Hepatocyte (in vitro differentiated cells): Measurements from ENCODE around the gene TOM1L1. TPM values are rescaled to one million over a fixed set of nuclear protein-coding genes. Genes with fewer than 3 reads are reported as not detected.
A peak's percentile ranks its signal among the peaks of the same experiment; 100 is the strongest.

ENCODE experiments used
- DNase-seq: peaks from one replicate; pipeline ENCODE4 v3.0.0-alpha.2; 2016; ENCODE audit warnings: low spot score
- H2AFZ ChIP-seq: fragments of 200-600 bp; sonication (generic); 2 replicates; pipeline ENCODE4 v1.6.0; 2016; ENCODE audit warnings: antibody characterized with exemption, mild to moderate bottlenecking
- H3K27ac ChIP-seq: fragments of 200-600 bp; sonication (generic); 2 replicates; pipeline ENCODE4 v1.5.1; 2016; ENCODE audit warnings: mild to moderate bottlenecking
- H3K27me3 ChIP-seq: fragments of 200-600 bp; sonication (generic); 2 replicates; pipeline ENCODE4 v1.6.1; 2016
- H3K36me3 ChIP-seq: fragments of 200-600 bp; sonication (generic); replicated peaks from 2 replicates; pipeline ENCODE4 v1.5.1; 2016; ENCODE audit warnings: low read depth; ENCODE audit not compliant: insufficient read depth
- H3K4me1 ChIP-seq: fragments of 200-600 bp; sonication (generic); 2 replicates; pipeline ENCODE4 v1.5.1; 2016; ENCODE audit warnings: mild to moderate bottlenecking, moderate library complexity; ENCODE audit not compliant: insufficient read depth
- H3K4me2 ChIP-seq: fragments of 200-600 bp; sonication (generic); 2 replicates; pipeline ENCODE4 v1.6.0; 2016
- H3K4me3 ChIP-seq: fragments of 200-600 bp; sonication (generic); 2 replicates; pipeline ENCODE4 v1.5.1; 2016; ENCODE audit warnings: mild to moderate bottlenecking
- H3K79me2 ChIP-seq: fragments of 200-600 bp; sonication (generic); 2 replicates; pipeline ENCODE4 v1.6.0; 2017; ENCODE audit warnings: mild to moderate bottlenecking
- H3K9me2 ChIP-seq: fragments of 200-600 bp; sonication (generic); replicated peaks from 2 replicates; pipeline ENCODE4 v1.6.0; 2017; ENCODE audit warnings: mild to moderate bottlenecking; ENCODE audit not compliant: insufficient read depth
- H3K9me3 ChIP-seq: fragments of 200-600 bp; sonication (generic); 2 replicates; pipeline ENCODE4 v1.5.1; 2016; ENCODE audit warnings: low read depth, mild to moderate bottlenecking
- H4K20me1 ChIP-seq: fragments of 200-600 bp; sonication (generic); 2 replicates; pipeline ENCODE4 v1.6.0; 2016; ENCODE audit warnings: mild to moderate bottlenecking; ENCODE audit not compliant: insufficient read depth, poor library complexity, severe bottlenecking
- CTCF ChIP-seq: fragments of 200-600 bp; sonication (generic); IDR thresholded peaks from 2 replicates; pipeline ENCODE4 v1.5.1; 2016; ENCODE audit warnings: antibody characterized with exemption, mild to moderate bottlenecking; ENCODE audit not compliant: poor library complexity
- EZH2 ChIP-seq: fragments of 200-600 bp; sonication (generic); IDR thresholded peaks from 2 replicates; pipeline ENCODE4 v1.6.1; 2016; ENCODE audit warnings: antibody characterized with exemption, mild to moderate bottlenecking, borderline replicate concordance
- EZH2phosphoT487 ChIP-seq: fragments of 200-600 bp; sonication (generic); IDR thresholded peaks from one replicate; pipeline ENCODE4 v1.6.1; 2018; ENCODE audit warnings: antibody characterized with exemption, mild to moderate bottlenecking, low read depth, moderate library complexity; ENCODE audit not compliant: unreplicated experiment, severe bottlenecking
- WGBS: methylation state at CpG from one replicate; pipeline ENCODE4 v1.1.6; 2016; ENCODE audit warnings: low lambda C conversion rate; ENCODE audit errors: missing lambda C conversion rate; 5-methylcytosine and 5-hydroxymethylcytosine counted together
- polyA plus RNA-seq: library from polyadenylated mRNA; unstranded; fragments of >200 nt; fragmentation: Nextera tagmentation; extraction: Ambion mirVana; gene quantifications from 2 replicates; pipeline ENCODE4 v1.2.1, GENCODE V29; 2016
- total RNA-seq: library from RNA; depleted of rRNA; stranded (reverse); fragments of >200 nt; gene quantifications from 2 replicates; pipeline ENCODE4 v1.2.3, GENCODE V29; 2014

Gene TOM1L1
- total RNA-seq (46.2 and 56.0 TPM in 2 replicates), polyA plus RNA-seq (31.5 and 36.9 TPM in 2 replicates)

DNA sequence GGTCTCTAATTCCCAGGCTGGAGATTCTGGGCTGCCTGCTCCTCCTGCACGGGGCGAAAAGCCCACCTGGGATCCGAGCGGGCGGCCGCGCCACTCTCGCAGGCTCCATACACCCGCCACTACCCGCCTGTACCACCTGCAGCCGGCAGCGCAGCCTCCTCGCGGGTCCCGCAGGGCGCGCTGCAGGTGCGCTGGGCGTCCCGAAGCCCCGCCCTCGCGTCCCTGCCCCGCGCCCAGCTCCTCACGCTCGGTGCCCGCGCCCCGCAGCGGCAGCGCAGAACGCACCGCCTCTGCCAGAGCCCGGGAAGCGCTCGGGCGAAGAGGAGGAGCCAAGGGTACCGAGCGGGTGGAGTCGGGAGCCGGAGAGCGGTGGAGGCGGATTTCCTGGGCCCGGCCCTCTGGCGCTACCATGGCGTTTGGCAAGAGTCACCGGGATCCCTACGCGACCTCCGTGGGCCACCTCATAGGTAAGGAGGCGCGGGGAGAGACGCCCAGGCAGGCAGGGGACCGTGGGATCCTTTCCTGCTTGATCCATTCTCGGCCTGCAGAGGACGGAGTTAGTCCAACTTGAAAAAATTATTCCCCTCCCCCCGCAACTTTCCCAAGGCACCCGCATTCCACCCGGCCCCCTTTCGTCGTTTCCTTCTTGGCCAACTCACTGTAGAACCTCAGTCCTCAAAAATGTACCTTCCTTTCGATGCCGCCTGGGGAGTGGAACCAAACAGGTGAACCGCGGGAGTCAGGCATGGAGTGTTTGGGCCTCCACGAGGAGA, at the start of gene TOM1L1:
Gene TOM1L1 (plus strand): TSS at position 396 of the 773 bp plus-strand sequence. CDS start 14 bp downstream, at position 410.
- DNase-seq, result peak; percentile 91
- Histone ChIP-seq H3K4me2 (no peak within 1 kb of the TSS), H3K9me3 (no peaks in the 10 kb centered on the region), H3K4me3 (peak within 1 kb of the TSS; percentile 82), H3K27me3 (no peaks in the 10 kb centered on the region), H4K20me1 (no peaks in the 10 kb centered on the region), H3K9me2 (no peaks in the 10 kb centered on the region), H3K36me3 (no peaks in the 10 kb centered on the region), H2AFZ (peak within 1 kb of the TSS; percentile 97), H3K4me1 (peaks cover 5% of the 10 kb centered on the region), H3K27ac (peak within 1 kb of the TSS; percentile 76), H3K79me2 (peaks cover 18% of the 10 kb centered on the region)
- WGBS, result 3% methylated on average over 59 of the region's 67 CpGs
- TF ChIP-seq EZH2 (no peak), CTCF (peak; percentile 3)

- no peak overlapping the region for H3K4me2 ChIP-seq
- WGBS, result 33% methylated on average over 2 of the region's 2 CpGs
- H3K4me3 ChIP-seq, result no peak overlapping the region
- no peaks in the 10 kb centered on the region for H3K79me2 ChIP-seq
- no peaks in the 10 kb centered on the region for H3K9me2 ChIP-seq
- no peaks in the 10 kb centered on the region for H3K36me3 ChIP-seq
- no peaks in the 10 kb centered on the region for H3K9me3 ChIP-seq
- no peak overlapping the region for H2AFZ ChIP-seq
- peaks cover 3% of the 10 kb centered on the region for H3K4me1 ChIP-seq
- no peak for DNase-seq
- TF ChIP-seq CTCF (no peak), EZH2 (no peak), EZH2phosphoT487 (no peak)
- H3K27me3 ChIP-seq, result no peaks in the 10 kb centered on the region
- H4K20me1 ChIP-seq, result no peaks in the 10 kb centered on the region
- H3K27ac ChIP-seq, result no peak overlapping the region
Measured at GRCh38 chr17:54859187-54859586, 41.5 kb upstream of the TOM1L1 start.

- no peak overlapping the region for H3K4me3 ChIP-seq
- H2AFZ ChIP-seq, result no peak overlapping the region
- H3K9me2 ChIP-seq, result no peaks in the 10 kb centered on the region
- peaks cover 3% of the 10 kb centered on the region for H3K4me1 ChIP-seq
- TF ChIP-seq EZH2phosphoT487 (no peak), CTCF (no peak), EZH2 (no peak)
- peak; percentile 39 for DNase-seq
- H3K27me3 ChIP-seq, result no peaks in the 10 kb centered on the region
- H3K79me2 ChIP-seq, result no peaks in the 10 kb centered on the region
- no peak overlapping the region for H3K27ac ChIP-seq
- H3K36me3 ChIP-seq, result no peaks in the 10 kb centered on the region
- no peaks in the 10 kb centered on the region for H3K9me3 ChIP-seq
- H3K4me2 ChIP-seq, result no peak overlapping the region
- H4K20me1 ChIP-seq, result no peaks in the 10 kb centered on the region
- 58% methylated on average over 9 of the region's 9 CpGs for WGBS
Measured at GRCh38 chr17:54860617-54861470, 39.8 kb upstream of the TOM1L1 start.
